Islet of Langerhans (tissue), 1 donor: ENCODE measurements around the gene INTS14.

ENCODE experiments used
- FAIRE-seq: peaks from one replicate; lab custom pipeline; 2011; peaks lifted over from hg19 to GRCh38; lab: Jason Lieb, UNC

Gene INTS14

DNA sequence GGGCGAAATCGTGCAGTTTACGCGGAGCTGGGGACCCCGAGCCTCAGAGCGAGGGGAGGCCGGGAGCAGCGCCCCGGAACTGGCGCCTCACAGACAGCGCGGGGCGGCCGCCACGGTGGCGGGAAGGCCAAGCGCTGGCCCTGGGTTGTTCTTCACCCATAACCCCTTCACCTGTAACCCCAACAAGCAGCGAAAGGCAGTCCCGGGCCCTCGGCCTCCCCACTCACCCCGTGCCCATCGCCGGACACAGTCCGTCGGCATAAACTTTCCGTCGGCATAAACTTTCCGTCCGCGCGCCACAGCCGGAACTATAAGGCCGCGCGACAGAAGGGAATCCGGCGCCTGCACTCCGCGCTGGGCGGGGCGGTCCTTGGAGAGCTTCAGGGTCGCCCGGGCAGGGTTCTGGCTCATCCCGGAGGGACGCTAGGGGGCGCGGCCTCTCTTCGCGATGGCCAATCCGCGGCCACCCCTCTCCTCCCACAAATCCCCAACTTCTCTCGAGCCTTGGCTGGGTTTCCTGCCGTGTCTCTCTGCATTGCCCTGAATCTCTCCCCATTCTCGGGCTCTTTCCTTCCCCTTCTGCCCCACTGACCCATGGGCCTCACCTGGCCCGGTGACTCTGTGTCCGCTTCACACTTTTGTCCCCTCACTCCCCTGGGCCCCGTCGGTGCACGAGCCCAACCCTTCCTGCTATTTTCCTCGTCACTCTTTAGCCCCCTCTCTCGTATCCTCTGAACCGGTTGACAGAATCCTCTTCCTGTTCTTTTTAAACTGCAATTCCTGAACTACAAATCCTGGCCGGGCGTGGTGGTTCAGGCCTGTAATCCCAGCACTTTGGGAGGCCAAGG lies at the start of gene INTS14:
INTS14 (minus strand) TSS at position 261 of the 848 bp plus-strand sequence. CDS start 3,751 bp downstream, outside the sequence.
- no peak for FAIRE-seq

DNA sequence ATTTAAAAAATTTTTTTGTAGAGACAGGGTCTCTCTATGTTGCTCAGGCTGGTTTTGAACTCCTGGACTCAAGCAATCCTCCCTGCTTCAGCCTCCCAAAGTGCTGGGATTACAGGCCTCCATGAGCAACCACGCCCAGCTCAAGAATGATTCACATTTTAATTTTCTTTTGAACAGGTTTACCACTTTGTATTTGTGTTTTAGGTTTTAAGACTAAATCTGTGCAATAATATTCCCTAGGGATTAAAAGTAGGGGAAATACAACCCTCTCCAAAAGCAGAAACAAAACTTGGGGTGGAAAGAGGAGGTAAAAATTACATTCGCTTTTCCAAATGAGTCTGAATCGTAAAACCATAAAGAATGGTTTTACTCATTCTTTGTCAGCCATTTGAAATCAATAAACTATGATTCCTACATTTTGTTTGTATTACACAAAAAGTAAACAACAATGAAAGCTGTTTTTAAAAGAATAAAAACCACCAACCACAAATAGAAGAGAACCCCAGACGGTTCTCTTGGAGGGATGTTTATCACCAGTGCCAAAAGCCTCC lies 48.6 kb upstream of the INTS14 start:
- peak; percentile 45 for FAIRE-seq

DNA sequence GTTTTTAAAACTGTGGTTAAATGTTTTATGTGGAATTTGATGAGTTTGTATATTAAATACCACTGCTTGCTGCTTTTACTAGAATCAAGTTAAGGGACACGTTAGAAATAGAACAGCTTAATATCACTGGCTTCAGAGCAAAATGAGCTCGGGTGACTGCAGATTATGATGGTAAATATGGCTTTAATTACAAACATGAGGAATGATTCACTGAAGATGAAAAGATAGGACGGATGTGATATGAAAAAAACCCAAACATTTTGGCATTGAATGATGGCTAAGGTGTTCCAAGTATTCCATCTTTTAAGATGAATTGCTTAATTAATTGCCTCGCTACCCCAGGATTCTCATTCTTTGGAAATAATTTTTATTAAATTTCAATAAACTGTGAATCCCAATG lies 44.5 kb upstream of the INTS14 start:
- no peak for FAIRE-seq

DNA sequence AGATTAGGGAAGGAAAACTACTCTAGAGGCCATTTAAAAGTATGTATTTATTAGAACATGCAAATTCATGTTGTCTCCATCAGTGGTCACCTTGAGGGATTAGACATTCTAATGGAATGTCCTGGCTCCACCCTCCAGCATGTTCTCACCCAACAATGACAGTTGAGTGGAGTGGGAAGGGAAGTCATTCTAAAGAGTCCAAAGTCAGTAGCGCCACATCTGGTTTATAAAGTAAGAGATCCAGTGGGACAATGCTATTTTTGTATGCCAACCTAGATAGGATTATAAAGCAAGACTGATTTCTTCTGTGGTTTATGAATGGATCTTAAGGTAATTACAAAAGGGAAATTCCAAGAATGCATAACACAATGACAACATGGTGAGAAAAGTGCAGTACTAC lies 44.1 kb upstream of the INTS14 start:
- FAIRE-seq: no peak

DNA sequence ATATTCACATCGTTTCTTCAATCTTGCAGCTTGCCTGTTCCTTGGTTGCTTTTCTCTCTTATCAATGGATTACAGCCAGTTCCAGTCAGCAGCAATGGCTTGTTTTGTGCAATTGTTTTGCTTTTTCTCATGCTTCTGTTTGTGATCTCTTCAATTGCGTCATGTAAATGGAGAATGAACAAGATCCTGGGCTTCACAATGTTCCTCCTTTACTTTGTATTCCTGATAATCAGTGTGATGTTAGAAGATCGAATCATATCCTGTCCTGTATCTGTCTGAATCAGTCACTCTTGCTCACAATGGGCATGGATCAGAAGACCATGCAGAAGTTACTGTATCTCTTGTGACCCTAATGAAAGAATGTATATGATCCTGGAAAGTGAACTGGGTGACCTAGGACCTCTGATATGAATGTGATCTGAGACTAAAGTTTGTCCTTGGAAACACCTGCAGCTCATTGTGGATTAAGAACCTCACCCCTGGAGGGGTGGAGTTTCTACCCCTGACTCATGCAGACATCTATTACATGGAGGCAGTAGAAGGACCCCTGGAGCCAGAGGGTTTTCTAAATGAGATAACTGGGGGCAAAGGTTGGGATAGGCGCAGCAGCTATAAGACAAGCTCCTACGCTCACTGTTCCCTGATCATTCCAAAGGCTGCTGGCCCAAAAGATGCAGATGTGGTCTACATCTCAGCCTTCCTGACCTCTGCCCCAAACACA lies 43.0 kb upstream of the INTS14 start:
- FAIRE-seq: no peak

DNA sequence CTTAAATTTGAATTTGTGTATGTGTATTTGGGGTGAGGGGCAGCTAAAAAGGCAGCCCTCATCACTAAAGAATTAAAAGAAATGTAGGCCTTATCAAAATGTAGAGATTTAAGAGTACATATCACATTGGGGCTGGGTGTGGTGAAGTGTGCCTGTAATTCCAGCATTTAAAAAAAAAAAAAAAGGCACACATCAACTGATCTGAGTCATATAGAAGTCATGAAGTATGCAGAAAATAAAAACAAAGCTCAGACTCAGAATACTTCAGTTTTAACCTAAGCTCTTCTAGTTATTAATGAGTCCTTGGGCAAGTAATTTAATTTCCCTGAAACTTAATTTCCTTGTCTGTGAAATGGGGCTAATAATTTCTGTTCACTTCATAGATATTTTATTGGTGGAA lies 42.4 kb upstream of the INTS14 start:
- no peak for FAIRE-seq

DNA sequence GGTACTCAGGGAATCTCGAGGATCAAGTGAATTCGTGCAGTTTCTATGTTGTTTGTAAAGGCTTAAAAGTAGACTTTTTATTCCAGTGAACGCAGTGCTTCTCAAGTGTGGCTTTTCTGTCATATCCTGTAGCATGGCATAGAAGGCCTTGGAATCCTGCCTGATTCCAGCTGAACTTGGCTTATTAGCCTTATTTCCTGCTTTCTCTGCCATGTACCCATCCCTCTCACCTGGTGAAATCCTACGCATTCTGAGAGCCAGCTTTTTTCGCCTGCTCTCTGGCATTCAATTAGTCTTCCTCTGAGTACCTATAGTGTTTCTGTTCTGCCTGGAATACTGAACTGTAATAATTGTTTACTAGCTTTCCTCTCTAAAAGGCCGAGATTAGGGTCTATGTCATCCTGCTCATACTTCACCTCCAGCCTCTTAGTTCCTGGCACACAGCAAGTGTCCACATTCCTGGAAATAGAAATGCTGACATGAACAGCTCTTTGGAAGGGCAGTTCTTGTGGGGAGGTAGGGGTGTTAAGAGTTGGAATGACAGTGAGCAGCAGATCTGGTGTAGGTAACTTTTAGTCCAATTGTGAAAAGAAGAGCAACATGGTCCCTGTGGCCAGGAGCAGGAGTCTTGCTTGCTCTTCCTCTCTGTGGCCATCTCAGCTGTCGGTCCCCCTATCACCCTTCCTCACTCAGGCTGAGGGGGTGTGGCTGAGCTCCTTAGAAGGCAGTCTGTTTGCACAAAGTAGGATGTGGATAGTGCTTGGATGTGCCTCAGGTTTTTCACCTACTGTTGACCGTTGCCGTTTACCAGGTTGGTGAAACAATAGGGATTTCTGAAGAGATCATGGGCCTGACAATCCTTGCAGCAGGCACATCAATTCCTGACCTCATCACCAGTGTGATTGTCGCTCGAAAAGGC lies 41.2 kb upstream of the INTS14 start:
- FAIRE-seq: no peak

DNA sequence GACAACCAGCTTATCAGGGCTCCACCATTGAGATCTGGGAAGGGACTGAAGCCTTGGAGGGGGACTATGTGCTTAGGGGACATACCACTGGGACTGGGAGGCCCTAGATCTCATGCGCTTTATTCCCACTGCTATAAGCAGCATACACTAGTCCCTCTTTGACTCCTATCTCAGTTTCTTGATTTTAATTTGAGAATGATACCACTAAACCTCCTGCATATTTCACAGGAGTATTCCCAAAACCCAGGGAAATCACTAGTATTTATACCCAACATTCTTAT lies 40.1 kb upstream of the INTS14 start:
- no peak for FAIRE-seq

DNA sequence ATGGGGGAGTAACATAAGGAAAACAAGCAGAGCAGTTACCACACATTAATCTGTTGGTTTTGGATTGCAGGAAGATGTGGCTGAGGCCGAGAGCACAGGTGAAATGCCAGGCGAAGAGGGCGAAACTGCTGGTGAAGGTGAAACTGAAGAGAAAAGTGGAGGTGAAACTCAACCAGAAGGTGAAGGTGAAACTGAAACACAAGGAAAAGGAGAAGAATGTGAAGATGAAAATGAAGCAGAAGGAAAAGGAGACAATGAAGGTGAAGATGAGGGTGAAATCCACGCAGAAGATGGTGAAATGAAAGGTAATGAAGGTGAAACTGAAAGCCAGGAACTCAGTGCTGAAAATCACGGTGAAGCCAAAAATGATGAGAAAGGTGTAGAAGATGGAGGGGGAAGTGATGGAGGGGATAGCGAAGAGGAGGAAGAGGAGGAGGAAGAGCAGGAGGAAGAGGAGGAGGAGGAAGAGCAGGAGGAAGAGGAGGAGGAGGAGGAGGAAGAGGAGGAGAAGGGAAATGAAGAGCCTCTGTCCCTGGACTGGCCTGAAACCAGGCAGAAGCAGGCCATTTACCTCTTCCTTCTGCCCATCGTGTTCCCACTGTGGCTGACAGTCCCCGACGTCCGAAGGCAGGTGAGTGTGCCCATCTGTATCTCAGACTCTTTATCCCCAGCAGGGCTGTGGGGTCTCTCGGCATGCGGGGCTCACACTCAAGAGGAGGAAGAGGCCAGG lies 39.5 kb upstream of the INTS14 start:
- no peak for FAIRE-seq

DNA sequence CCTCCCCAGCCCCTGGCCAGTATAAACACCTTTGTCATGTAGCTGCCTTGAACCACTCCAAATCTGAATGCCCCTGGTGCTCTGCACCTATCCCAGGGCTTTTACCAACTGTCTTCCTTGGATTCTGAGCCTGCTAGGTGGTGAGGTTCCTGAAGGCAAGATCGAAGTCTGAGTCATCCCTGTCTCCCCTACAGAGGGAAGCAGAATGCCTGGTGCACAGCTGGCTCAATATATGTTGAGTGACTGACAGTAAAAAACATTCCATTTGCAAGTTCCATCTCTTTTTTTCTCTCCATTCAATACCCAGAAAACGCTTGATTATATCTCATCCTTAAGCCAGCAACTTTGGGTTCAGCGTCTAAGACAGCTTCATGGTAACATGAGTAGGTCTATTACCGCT lies 35.6 kb upstream of the INTS14 start:
- no peak for FAIRE-seq

DNA sequence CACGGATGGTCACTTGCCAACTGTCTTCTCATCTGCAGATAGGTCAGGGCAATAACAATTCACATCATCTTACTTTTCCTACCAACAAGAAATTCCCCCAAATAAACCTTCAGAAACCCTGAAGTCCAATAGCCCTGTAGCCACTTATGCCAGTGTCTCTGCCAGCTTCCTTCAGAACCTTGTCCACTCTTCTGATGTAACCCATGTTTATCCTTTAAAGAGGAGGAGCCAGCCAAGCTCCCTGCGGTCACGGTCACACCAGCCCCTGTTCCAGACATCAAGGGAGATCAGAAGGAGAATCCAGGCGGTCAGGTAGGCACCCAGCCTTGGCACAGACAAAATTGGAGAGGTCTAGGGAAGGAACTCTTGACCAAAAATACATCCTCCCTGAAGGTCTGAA lies 34.5 kb upstream of the INTS14 start:
- no peak for FAIRE-seq

DNA sequence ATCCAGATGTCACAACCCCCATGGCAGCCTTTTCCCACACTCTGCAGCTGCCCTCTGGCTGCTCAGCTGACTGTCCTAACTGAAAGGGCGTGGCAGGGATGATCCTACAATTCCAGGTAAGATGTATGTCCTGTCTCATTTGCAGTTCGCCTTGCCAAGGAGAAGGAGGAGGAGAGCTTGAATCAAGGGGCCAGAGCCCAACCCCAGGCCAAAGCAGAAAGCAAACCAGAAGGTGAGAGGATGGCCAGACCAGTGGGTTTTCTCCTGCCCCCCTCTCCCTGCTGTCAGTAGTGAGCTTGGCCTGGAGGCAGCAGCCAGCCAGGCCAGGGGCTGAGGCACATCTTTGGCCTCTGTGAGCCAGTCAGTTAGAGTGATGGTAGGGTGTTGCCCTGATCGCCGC lies 33.4 kb upstream of the INTS14 start:
- FAIRE-seq: no peak

DNA sequence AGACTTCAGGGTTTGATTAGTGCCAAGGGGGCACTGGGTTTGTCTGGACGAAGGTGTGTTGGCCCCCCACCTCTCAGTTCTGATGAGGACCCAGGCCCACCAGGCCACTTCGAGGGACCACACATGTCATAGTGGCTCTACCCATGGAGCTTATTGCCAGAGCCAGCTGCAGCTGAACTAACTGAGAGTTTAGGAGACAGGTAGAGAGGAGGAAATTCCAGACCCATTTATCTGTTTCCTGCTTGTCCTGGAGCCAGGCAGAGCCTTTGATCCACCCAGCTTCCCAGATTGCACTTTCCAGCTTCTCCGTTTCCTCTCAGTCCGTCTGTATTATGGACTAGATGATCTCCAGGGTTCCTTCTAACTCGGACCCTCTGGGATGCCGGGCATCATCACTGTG lies 31.7 kb upstream of the INTS14 start:
- no peak for FAIRE-seq

DNA sequence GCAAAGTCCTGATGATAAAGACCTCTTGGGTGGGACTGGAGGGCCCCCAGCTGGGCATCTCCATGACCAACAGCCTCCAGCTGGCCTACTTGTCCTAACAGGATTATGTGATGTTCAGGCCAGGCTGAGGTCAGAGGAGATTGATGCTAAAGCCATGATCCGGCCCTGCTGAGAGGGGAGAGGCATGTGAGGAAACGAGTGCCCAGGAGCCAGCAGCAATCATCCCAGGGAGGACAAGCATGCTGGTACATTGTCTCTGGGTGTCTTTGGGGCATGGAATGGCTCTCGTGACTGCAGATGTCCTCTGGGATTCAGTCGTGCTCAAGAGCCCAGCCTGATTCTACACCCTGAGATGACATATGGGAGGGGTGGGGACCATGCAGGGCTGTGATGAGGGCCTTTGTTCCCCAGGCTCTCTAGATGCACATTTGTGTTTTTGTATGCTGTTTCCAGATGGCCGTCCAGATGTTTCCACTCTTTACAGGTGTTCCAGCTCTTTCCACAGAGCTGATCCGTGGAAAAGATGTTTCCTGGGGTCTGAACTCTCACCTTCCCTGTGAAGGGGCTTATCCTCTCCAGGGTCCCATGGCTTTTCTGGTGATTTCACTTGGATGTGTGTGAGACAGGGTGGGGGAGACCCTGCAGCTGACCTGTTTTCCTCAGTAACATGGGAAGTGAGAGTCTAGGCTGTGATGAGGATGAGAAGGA lies 31.0 kb upstream of the INTS14 start:
- no peak for FAIRE-seq

DNA sequence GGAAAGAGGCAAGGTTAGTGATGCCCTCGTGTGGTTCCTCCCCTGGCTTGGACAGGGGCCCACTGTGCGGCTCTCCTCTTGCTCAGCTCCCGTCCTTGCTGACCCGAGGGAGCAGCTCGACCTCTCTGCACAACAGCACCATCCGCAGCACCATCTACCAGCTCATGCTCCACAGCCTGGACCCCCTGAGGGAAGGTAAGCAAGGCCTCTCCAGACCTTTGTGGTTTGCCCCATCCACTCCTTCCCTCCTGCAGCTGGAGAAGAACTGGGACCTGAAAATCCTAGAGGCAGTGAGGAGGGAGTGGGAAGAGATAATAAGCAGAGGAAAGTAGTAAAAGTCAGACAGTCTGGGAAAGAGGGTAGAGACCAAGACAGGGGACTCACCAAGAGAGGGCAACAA lies 28.6 kb upstream of the INTS14 start:
- FAIRE-seq: no peak

DNA sequence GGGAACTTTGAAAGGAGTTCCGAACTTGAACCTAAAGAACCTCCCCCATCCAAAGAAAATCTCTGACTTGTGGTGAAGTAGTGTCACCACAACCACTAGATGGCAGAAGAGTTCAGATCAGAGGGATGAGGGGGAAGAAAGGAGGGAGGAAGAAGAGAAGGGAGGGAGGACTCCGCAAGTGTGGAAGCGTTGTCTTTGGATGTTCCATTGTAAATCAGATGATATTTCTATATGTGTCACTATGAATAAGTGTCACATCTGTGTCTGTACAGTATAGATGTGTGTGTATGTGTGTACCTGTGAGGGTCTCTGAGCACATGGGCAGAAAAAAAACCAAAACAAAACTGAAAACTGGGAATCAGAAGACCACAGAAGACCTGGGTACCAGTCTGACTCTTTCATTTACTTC lies 27.8 kb upstream of the INTS14 start:
- peak; percentile 68 for FAIRE-seq

DNA sequence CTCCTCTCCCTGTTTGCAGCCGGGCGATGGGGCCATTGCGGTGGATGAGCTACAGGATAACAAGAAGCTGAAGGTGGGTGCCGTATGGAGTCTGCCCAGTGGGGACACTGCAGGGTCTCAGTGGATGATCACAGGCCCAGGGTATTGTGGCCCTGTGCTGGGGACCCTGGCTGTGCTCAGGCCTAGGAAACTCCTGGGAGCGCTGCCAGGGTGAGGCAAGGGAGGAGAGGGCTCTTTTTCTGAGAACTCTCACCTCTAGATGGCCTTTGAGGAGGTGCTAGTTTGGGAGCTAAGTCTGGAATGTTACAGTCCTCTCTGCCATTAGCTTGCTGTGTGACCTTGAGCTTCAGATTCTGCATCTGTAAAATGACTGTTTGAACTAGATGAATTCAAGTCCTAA lies 27.2 kb upstream of the INTS14 start:
- FAIRE-seq: no peak

DNA sequence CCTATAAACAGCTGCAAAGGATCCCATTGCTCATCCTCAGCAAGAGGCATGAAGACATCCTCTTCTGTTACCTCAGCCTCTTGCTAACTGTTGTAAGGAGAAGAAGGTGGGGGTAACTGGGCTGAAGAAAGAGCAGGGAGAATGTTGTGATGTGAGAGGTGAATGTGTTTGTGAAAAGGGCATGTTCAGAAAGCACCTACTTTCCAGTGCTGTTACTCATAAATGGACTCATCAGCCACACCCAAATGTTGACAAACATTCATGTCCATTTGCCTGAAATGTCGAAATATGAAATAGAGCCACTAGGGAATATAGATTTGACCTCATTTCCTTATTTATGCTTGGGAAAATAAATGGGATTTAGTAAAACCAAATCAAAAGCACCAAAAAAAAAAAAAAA lies 23.4 kb upstream of the INTS14 start:
- no peak for FAIRE-seq

DNA sequence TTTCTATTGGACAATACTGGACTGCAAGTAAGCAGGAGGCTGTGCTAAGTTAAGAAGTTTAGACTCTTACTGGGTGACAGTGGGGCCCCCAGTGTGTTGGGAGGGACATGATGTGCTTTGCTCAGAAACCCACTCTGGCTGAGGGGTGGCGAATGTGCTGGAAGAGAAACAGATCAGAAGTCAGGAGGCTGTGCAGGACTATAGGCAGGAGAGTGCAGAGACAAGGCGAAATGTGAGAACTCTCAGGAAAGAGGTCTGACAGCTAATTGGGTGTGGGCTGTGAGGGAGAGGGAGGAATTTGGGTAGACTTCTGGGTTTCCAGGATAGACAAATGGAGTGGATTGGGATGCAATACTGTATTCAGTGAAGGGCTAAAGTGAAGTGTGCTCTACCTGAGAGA lies 22.8 kb upstream of the INTS14 start:
- FAIRE-seq: no peak

DNA sequence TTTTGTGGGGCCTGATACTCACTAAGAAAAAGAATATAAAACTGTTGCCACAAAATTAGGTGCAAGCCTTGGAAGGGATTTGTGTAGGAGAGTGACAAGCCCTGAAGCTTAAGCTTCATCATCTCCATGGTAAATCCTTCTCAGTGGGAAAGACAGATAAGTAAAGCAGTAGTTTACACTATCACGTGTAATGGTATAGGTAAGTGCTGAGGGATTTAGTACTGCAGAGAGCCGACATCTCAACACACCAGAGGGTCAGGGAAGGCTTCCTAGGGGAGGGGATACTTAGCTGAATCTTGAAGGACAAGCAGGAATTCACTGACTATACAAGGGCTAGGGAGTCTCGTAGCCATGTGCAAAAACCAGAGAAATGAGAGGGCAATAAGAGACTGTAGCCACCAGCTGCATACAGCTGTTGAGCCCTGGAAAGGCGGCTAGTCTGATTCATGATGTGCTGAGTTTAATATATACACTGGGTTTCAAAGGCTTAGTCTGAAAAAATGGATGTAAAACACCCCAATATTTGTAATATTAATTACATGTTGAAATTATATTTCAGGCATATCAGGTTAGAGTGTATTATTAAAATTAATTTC lies 21.9 kb upstream of the INTS14 start:
- no peak for FAIRE-seq

DNA sequence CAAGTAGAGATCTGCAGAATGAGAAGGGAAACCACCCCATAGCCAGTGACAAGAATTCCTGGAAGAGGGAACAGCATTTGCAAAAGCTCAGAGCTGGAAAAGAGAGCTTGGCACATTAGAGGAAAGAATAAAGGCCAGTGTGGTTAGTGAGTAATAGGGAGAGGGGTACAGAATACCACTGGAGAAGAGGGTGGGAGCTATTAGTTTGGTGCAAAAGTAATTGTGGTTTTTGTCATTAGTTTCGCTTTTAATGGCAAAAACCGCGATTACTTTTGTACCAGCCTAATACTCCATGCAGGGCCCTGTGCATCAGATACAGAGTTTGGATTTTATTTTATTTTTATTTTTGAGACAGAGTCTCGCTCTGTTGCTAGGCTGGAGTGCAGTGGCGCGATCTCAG lies 20.6 kb upstream of the INTS14 start:
- FAIRE-seq: no peak
